ENCODE data around the gene ZNF202.

GRCh38 chr11:123725995-123726655 lies 15.3 kb downstream of the ZNF202 start:
- TF ChIP-seq CTCF (IDR thresholded peaks at IDR 0.05) (no peak), POLR2AphosphoS5 (IDR thresholded peaks at IDR 0.05) (no peak), POLR2A (IDR thresholded peaks at IDR 0.05) (no peak), EP300 (IDR thresholded peaks at IDR 0.05) (no peak)

Data from gastroesophageal sphincter (tissue), 3 donors.